ENCODE results near the gene NBPF15. TPM values are rescaled to one million over a fixed set of nuclear protein-coding genes. Genes with fewer than 3 reads are reported as not detected.
"Not testable (repeated sequence)": the region's sequence is repeated elsewhere in the genome, so short reads cannot be mapped to it uniquely, and the experiment has no call there.

NBPF15 gene
- total RNA-seq, 1 donor from 2014 or later: 61.4 TPM

GRCh38 chr1:144439737-144440136 lies 21.7 kb downstream of the NBPF15 start:
- H3K36me3 Mint-ChIP-seq; H3K9me3 Mint-ChIP-seq; H3K4me3 Mint-ChIP-seq; H3K27ac Mint-ChIP-seq; H3K27me3 Mint-ChIP-seq; H3K4me1 Mint-ChIP-seq (ENCODE audit: unreplicated experiment); DNase-seq (ENCODE audit: extremely low spot score, unreplicated experiment): not testable (repeated sequence)
- TF ChIP-seq, protein P1, sequence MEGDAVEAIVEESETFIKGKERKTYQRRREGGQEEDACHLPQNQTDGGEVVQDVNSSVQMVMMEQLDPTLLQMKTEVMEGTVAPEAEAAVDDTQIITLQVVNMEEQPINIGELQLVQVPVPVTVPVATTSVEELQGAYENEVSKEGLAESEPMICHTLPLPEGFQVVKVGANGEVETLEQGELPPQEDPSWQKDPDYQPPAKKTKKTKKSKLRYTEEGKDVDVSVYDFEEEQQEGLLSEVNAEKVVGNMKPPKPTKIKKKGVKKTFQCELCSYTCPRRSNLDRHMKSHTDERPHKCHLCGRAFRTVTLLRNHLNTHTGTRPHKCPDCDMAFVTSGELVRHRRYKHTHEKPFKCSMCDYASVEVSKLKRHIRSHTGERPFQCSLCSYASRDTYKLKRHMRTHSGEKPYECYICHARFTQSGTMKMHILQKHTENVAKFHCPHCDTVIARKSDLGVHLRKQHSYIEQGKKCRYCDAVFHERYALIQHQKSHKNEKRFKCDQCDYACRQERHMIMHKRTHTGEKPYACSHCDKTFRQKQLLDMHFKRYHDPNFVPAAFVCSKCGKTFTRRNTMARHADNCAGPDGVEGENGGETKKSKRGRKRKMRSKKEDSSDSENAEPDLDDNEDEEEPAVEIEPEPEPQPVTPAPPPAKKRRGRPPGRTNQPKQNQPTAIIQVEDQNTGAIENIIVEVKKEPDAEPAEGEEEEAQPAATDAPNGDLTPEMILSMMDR (conservative IDR thresholded peaks at IDR 0.05): peak; percentile 42

DNA sequence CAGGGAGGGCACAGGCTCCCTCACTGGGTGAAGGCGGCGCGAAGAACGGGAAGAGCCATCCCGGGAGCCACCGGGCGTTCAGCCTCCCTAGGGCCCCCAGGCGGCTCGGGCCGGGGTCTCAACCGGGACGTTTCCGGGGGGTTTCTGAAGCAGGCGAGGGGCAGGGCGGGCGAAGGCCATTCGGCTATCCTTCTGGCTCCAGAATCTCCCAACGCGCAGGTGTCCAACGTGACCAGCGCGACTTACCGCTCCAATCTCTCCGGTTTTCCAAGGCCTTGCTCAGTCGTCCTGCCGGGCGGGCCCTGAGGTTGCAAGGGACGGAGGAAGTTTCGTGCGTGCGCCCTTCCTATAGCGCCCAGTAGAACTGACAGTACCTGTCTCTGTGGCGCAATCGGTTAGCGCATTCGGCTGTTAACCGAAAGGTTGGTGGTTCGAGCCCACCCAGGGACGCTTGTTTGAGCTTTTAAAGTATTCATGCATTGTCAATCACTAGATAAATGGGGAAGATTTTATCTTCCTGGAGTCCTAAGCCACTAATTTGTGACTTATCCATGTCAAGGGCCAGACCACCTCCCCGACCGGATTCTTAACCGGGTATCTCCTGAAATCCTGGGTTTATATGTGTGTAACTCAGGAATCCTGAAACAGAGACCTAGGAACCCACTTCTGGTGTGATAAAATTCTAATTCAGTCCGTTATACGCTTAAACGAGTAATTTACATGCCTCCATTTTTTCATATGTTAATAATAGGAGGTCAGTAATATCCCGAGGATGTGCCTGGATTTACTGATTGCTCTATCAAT lies 42.4 kb downstream of the NBPF15 start:
- H3K27ac Mint-ChIP-seq: peak overlapping the region; percentile 80
- H3K4me3 Mint-ChIP-seq: peak overlapping the region; percentile 89
- H3K27me3 Mint-ChIP-seq; H3K9me3 Mint-ChIP-seq; H3K4me1 Mint-ChIP-seq (ENCODE audit: unreplicated experiment): not testable (repeated sequence)
- H3K36me3 Mint-ChIP-seq: peaks cover 11% of the 10 kb centered on the region
- DNase-seq (ENCODE audit: extremely low spot score, unreplicated experiment): peak; percentile 67
- TF ChIP-seq, protein P1 (conservative IDR thresholded peaks at IDR 0.05): peak; percentile 33

- not testable (repeated sequence) for H3K36me3 Mint-ChIP-seq; H3K9me3 Mint-ChIP-seq; DNase-seq (ENCODE audit: extremely low spot score, unreplicated experiment); H3K4me1 Mint-ChIP-seq (ENCODE audit: unreplicated experiment); H3K27me3 Mint-ChIP-seq
- Mint-ChIP-seq H3K4me3 (peak overlapping the region; percentile 91), H3K27ac (peak overlapping the region; percentile 100)
Observed at GRCh38 chr1:144413404-144414118, 47.9 kb downstream of the NBPF15 start.

DNA sequence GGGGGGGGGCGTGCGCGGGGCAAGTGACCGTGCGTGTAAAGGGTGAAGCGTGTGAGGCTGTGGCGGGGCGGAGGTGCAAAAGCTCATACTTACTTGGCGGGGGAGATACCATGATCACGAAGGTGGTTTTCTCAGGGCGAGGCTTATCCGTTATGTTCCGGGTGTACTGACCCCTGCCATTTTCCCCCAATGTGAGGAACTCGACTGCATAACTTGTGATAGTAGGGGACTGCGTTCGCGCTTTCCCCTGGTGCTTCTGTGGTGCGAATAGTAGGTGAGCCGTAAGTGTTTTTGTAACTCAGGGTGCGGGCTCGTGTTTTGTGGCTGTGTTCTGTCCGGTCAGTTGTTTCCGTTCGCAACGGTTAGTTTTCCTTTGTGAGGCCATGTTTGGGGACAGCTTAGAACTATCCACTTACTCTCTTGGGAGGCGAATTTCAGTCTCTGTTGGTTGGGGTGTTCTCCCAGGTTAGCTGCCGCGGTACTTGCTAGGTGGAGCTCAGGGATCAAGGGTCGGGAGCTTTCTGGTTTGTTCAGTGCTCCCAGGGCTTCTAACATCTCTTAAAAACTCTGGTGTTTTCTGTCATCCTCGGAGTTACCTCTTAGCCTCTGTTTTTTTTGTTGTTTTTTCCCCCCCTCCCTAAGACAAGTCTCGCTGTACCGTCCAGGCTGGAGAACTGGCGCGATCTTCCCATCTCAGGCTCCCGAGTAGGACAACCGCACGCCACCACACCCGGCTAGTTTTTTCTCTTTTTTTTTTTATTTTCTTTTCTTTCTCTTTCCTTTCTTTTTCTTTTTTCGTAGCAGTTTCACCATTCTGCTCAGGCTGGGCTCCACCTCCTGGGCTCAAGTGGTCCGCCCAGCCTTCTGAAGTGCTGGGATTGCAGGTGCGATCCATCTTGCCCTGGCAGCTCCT lies 48.7 kb downstream of the NBPF15 start:
- DNase-seq (ENCODE audit: extremely low spot score, unreplicated experiment): peak; percentile 80
- not testable (repeated sequence) for H3K36me3 Mint-ChIP-seq; H3K4me1 Mint-ChIP-seq (ENCODE audit: unreplicated experiment)

GRCh38 chr1:144412068-144412471 lies 49.4 kb downstream of the NBPF15 start:
- Mint-ChIP-seq H3K4me3 (peak overlapping the region; percentile 91), H3K27ac (peak overlapping the region; percentile 100)
- H3K36me3 Mint-ChIP-seq; H3K4me1 Mint-ChIP-seq (ENCODE audit: unreplicated experiment); H3K27me3 Mint-ChIP-seq; H3K9me3 Mint-ChIP-seq: not testable (repeated sequence)
- DNase-seq (ENCODE audit: extremely low spot score, unreplicated experiment): peak; percentile 78

More for the DNA sequence above, 48.7 kb downstream of the NBPF15 start:
- Mint-ChIP-seq H3K27ac (peak overlapping the region; percentile 100), H3K4me3 (peak overlapping the region; percentile 91)
- H3K27me3 Mint-ChIP-seq, H3K9me3 Mint-ChIP-seq: not testable (repeated sequence)

GRCh38 chr1:144402807-144403206 lies 58.7 kb downstream of the NBPF15 start:
- H3K4me1 Mint-ChIP-seq (ENCODE audit: unreplicated experiment); H3K36me3 Mint-ChIP-seq; DNase-seq (ENCODE audit: extremely low spot score, unreplicated experiment); H3K9me3 Mint-ChIP-seq; H3K4me3 Mint-ChIP-seq; H3K27ac Mint-ChIP-seq; H3K27me3 Mint-ChIP-seq: not testable (repeated sequence)

DNA sequence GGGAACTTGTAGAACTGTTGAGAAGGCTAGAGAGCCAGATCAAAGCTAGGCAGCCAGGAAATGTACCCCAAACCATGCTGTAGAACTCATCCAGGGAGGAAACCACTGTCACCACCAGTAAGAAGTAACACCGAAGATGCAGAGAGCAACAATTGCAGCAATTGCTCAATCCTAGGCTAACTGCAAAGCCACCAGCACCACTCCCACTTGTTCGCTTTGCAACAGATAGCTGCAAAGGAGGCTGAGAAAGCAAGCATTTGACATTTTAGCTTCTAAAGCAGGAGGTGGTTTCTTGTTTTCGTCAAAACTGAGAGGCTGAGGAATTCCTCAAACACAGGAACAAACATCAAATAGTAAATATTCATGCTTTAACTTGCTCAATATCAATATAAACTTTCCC lies 89.8 kb downstream of the NBPF15 start:
- not testable (repeated sequence) for H3K9me3 Mint-ChIP-seq; H3K27ac Mint-ChIP-seq; DNase-seq (ENCODE audit: extremely low spot score, unreplicated experiment); H3K4me1 Mint-ChIP-seq (ENCODE audit: unreplicated experiment); H3K4me3 Mint-ChIP-seq; H3K36me3 Mint-ChIP-seq; H3K27me3 Mint-ChIP-seq

Other genes with a start within 250 kb of the NBPF15 start
- not detected in 2 replicates for gene PPIAL4E, start 88.0 kb downstream of the NBPF15 start, total RNA-seq (ENCODE audit: low replicate concordance)
- not detected in 2 replicates for gene PPIAL4F, start 131.2 kb upstream of the NBPF15 start, total RNA-seq (ENCODE audit: low replicate concordance)

Measured in type B pancreatic cell (in vitro differentiated cells).